ENCODE measurements around the gene OR7C1. TPM values are rescaled to one million over a fixed set of nuclear protein-coding genes. Genes with fewer than 3 reads are reported as not detected.
"Not testable (repeated sequence)": the region's sequence is repeated elsewhere in the genome, so short reads cannot be mapped to it uniquely, and the experiment has no call there.

OR7C1 gene
- total RNA-seq, 1 donor from 2014 or later, result not detected

DNA sequence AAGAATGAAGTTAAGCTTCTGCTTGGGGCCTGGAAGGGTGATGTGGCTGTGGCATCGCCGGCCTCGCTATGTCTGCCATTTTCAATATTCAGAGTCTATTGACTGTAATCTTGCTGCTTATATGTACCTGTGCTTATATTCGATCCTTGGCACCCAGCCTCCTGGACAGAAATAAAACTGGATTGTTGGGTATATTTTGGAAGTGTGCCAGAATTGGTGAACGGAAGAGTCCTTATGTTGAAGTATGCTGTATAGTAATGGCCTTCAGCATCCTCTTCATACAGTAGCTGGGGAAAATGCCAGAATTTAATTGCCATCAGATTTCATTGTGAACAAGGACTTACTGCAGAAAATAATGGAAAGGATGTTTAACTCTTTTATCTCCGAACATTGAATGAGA lies 42.7 kb downstream of the OR7C1 start:
- DNase-seq; intact Hi-C loops (cut with DNase I); ATAC-seq (ENCODE audit: poor library complexity): not testable (repeated sequence)

DNA sequence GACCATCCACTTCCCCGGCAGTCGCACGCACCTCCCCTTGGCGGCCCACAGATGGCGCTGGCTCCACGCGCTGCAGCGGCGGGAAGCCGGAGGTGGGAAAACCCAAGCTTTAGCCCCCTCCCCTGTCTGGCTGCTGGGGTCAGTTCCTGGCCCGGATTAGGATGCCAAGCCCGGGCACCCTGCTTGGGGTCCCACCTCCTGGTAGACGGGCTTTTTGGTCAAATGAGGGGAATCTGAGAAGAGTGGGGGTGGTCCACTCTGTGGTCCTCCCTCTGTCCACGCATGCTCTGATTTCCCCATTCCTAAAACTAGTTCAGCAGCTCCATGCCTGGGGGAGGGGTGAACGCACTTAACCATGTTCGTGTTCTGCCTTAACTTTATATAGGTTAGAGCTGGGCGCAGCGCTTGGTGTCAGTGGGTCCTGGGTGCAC lies 48.5 kb downstream of the OR7C1 start:
- intact Hi-C loops (cut with DNase I), result no loop called here
- ATAC-seq (ENCODE audit: poor library complexity), result no peak

DNA sequence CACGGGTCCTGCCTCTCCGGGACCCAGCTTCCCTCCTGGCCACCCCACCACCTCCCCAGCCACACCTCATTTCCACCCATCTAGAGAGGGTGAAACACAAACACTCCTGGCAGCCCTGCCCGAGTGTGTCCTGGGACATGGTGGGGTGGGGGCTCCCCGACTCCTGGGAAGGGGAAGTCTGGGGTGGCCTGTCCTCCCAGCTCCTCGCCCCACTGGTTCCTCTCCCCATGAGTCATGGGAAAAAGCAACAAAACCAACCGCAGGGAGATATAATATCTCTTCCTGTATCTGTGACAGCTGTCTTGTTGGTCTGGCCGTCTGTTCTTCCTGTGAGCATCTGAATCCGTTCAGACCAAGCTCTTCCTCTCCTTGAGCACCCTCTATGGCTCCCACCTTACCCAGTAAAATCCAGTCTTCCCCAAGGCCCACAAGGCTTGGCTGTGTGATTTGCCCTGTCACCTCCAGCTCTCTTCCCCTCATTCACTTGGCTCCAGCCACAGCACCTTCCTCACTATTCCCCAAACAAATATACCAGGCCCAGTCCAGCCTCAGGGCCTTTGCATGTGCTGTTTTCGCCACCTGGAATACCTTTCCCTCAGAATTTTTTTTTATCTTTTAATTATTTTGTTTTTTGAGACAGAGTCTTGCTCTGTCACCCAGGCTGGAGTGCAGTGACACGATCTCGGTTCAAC lies 49.7 kb downstream of the OR7C1 start:
- DNase-seq, result peak; percentile 66
- ATAC-seq (ENCODE audit: poor library complexity), result peak; percentile 79
- intact Hi-C loops (cut with DNase I), result not testable (repeated sequence)

More for the DNA sequence above, 48.5 kb downstream of the OR7C1 start:
- DNase-seq, result peak; percentile 53

DNA sequence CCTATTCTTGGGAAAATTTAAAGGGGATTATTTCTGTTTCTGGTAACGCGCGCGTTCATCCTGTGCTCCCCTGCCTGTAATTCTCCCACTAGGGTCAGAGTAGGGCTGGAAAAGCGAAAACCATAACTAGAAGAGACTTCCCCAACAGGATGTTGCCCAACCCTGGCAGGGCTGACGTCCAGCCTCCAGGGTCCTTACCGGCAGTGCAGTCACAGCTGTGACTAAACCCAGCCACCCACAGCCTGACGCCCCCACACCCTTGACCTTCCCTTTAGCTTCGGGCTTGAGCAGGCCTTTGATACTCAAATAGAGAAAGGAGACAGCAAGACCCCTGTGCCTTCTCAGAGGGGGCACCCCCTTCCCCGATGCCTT lies 50.3 kb downstream of the OR7C1 start:
- ATAC-seq (ENCODE audit: poor library complexity), result peak; percentile 67
- intact Hi-C loops (cut with DNase I), result not testable (repeated sequence)
- peak; percentile 76 for DNase-seq

DNA sequence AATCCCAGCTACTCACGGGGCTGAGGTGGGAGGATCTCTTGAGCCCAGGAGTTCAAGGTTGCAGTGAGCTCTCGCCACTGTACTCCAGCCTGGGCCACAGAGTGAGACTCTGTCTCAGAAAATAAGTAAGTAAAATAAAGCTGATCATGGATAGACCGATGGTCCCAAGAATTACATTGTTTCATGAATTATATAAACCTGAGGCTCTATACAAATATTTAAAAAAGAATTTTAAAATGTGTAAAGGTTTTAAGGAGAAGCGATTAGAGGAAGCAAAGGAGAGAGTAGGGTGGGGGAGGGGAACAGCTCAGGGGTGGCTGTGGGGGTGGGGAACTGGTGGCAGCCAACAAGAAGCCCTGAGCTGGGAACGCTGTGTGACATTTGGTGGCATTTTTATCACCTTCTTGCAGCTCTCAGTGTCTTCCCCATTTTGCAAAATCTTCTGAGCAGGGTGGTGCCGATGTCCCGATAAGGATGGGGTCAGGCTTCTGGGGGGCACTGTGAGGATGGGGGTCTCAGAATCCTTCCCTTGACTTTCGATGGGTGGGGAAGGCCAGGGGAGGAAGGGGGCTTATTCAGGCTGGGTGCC lies 51.5 kb downstream of the OR7C1 start:
- peak; percentile 48 for ATAC-seq (ENCODE audit: poor library complexity)
- intact Hi-C loops (cut with DNase I); DNase-seq: not testable (repeated sequence)

DNA sequence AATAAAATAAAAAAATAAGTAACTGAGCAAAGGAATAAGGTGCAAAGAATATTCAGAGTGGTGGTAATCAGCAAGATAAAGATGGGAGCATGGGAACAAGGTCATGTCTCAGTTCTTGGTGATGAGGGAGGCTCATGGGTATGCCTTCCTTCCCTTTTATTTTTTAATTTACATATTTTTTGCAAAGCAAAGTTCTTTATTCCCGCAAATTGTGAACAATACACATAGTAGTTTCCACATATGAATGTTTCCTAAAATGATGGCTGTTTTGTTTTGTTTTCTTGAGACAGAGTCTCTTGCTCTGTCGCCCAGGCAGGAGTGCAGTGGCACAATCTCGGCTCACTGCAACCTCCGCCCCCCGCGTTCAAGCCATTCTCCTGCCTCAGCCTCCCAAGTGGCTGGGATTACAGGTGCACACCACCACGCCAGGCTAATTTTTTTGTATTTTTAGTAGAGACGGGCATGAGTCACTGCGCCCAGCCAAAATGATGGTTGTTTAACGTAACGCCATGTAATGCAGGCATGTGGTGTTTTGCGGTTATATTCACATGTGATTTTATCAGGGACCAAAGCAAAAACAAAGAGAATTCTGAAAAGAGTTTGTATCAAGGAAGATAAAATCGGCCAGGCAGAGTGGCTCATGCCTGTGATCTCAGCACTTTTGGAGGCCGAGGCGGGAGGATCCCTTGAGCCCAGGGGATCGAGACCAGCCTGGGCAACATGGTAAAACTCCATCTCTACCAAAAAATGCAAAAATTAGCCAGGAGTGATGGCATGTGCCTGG lies 52.2 kb downstream of the OR7C1 start:
- ATAC-seq (ENCODE audit: poor library complexity), result no peak
- DNase-seq, result no peak
- intact Hi-C loops (cut with DNase I), result no loop called here

DNA sequence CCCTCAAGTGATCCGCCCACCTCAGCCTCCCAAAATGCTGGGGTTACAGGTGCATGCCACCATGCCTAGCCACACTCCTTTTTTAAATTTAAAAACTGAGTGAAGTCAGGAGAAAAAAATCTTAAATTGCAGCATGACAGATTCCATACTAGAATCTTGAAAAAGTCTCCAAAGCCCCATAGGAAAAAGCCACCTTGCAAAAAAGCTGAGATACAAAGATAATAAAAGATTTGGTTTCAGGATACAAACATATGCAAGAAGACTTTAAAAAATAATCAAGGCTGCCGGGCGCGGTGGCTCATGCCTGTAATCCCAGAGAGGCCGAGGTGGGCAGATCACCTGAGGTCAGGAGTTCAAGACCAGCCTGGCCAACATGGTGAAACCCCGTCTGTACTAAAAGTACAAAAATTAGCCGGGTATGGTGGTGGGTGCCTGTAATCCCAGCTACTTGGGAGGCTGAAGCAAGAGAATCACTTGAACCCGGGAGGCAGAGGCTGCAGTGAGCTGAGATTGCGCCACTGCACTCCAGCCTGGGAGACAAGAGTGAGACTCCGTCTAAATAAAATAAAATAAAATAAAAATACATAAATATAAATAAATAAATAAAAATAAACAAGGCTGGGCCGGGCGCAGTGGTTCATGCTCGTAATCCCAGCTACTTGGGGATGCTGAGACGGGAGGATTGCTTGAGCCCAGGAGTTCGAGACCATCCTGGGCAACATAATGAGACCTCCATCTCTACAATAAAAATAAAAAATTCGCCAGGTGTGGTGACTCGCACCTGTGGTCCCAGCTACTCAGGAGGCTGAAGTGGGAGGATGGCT lies 53.1 kb downstream of the OR7C1 start:
- ATAC-seq (ENCODE audit: poor library complexity); intact Hi-C loops (cut with DNase I); DNase-seq: not testable (repeated sequence)

DNA sequence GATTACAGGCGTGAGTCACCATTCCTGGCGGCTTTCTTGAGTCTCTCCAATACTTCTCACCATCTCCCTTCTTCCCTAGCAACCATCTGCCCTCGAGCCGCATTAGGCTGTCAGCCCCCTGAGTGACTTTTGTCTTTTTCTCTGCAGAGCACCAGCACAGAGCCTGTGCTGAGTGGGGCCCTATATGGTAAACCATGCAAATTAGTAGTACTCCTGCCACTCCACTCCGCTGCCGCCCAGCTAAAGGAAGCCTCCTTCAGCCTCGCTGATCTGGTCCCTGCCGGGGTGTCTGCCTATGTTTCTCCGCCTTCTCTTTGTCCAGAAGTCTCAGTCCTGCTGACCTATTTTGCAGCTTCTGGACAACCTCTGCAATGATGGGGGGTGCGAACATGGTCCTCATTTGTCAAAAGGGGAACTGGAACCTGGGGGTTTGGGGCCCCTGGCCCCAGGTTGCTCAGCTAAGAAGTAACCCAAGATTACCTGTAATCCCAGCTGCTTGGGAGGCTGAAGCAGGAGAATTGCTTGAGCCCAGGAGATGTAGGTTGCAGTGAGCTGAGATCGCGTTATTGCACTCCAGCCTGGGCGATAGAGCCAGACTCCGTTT lies 54.3 kb downstream of the OR7C1 start:
- DNase-seq; intact Hi-C loops (cut with DNase I); ATAC-seq (ENCODE audit: poor library complexity): not testable (repeated sequence)

DNA sequence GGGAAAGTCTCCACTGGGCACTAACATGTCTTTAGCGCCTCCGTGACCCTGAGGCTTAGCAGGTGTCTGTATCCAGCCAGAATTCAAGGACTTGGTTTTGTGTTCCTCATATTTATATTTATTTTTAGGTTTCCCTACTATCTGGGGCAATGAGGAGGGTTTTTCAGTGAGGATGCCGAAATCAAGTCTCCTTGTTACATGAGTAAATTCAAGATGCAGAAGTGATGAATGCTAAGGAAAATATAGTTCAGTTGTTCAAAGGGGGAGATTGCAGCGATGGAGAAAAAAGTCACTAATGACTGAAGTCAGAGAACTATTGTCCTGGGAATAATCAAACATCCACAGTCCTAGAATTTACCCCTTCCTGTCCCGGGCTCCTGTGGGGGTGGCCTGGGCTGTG lies 55.8 kb downstream of the OR7C1 start:
- DNase-seq (no peak), ATAC-seq (ENCODE audit: poor library complexity) (no peak)
- intact Hi-C loops (cut with DNase I), result no loop called here

DNA sequence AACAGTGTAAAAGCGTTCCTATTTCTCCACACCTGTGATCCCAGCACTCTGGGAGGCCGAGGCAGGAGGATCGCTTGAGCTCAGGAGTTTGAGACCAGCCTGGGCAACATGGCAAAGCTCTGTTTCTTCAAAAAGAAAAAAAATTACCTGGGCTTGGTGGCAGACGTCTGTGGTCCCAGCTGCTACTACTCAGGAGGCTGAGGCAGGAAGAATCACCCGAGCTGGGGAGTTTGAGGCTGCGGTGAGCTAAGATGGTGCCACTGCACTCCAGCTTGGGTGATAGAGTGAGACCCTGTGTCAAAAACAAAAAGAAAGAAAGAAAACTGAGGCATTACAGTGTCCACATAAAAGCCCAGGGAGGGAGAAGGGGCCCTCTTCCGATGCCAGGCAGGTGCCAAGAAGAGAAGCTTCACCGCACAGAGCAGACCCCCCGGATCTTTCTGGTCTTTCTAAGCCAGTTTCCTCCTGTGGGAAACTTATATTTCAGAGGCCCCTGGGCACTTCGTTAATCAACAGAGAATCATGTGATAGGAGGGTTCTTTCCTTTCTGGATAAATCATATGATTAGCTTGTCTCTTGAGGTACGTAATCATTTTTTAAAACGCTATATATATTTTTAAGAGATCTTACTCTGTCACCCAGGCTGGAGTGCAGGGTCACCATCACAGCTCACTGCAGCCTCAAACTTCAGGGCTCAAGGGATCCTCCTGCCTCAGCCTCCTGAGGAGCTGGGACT lies 56.7 kb downstream of the OR7C1 start, which contains the start of gene ADGRE2:
Gene ADGRE2, minus strand, starts transcription at position 451 of the 736 bp plus-strand sequence. CDS start 1,804 bp downstream, outside the sequence.
- DNase-seq; intact Hi-C loops (cut with DNase I); ATAC-seq (ENCODE audit: poor library complexity): not testable (repeated sequence)

DNA sequence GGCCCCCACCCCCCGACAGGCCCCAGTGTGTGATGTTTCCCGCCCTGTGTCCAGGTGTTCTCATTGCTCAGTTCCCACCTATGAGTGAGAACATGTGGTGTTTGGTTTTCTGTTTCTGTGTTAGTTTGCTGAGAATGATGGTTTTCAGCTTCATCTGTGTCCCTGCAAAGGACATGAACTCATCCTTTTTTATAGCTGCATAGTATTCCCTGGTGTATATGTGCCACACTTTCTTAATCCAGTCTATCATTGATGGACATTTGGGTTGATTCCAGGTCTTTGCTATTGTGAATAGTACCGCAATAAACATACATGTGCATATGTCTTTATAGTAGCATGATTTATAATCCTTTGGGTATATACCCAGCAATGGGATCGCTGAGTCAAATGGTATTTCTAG lies 57.3 kb downstream of the OR7C1 start:
- intact Hi-C loops (cut with DNase I); ATAC-seq (ENCODE audit: poor library complexity): not testable (repeated sequence)

DNA sequence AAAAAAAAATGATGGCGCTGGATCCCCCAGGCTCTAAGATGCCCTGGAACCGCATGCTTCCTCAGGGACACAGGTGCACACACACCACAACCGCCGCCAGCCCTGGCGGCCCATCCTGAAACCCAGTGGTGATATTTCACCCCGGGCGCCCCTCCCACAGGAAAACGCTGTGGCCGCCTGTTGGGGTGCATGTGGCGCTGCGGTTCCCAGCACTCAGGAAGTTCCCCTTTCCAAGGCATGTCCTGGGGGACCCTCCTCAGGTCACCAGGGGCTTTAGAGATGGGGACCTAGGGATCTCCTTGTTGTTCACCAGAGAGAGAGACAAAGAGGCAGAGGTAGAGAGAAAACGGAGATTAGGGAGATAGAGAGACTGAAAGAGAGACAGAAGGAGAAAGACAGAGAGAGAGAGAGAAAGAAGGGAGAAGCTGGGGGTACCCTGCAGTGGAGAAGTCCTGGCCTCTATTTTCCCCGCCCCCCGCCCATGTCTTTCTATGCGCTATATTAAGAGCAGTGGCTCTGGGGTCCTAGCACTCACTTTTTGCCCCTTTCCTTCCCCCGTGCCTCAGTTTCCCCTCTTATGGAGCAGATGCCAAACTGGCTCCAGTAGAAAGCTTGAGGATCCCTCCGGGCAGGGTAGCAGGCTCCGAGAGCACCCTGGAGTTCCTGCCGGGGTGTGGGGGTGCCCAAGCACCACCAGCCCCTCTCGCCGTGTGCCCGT lies 59.0 kb downstream of the OR7C1 start:
- peak; percentile 60 for DNase-seq
- ATAC-seq (ENCODE audit: poor library complexity), result no peak
- intact Hi-C loops (cut with DNase I), result no loop called here

More for the DNA sequence above, 57.3 kb downstream of the OR7C1 start:
- not testable (repeated sequence) for DNase-seq

DNA sequence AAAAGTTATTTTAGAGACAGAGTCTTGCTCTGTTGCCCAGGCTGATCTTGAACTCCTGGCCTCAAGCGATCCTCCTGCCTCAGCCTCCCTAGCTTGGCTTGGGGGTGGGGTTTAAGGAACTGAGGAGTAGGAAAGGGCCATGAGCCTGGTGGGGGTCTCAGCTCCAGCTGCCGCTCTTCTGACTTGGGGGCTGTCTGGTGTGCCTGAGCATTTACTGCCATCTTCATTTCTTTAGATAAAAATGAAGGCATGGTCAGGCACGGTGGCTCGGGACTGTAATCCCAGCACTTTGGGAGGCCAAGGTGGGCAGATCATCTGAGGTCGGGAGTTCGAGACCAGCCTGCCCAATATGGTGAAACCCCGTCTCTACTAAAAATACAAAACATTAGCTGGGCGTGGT lies 59.7 kb downstream of the OR7C1 start:
- DNase-seq; ATAC-seq (ENCODE audit: poor library complexity); intact Hi-C loops (cut with DNase I): not testable (repeated sequence)

DNA sequence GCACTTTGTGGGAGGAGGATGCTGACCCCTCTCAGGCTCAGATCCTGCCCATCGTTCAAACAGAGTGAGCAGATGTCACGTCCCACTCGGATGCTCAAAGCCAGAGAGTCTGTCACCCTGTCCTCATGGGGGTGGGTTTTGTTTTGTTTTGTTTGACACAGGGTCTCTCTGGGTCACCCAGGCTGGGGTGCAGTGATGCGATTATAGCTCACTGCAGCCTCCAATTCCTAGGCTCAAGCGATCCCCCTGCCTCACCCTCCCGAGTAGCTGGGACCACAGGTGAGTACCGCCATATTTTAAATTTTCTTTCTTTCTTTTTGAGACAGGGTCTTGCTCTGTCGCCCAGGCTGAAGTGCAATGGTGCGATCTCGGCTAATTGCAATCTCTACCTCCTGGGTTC lies 60.6 kb downstream of the OR7C1 start:
- no peak for ATAC-seq (ENCODE audit: poor library complexity)
- intact Hi-C loops (cut with DNase I), result no loop called here

DNA sequence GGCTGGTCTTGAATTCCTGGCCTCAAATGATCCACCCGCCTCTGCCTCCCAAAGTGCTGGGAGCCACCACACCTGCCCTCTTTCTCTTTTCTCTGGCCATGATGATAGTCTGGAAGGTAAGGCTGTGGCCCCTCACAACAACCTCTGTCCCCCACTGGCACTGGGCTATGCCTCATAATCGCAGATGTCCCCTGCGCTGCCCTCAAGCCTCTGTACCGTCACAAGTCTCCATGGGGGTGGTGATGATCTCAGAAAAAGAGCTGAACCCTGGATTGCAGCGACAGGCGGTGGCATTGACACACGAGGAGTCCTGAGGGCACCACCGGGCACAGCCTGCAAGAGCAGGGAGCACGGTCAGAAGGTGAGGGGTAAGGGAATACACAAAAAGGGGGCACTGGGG lies 61.3 kb downstream of the OR7C1 start:
- ATAC-seq (ENCODE audit: poor library complexity); DNase-seq; intact Hi-C loops (cut with DNase I): not testable (repeated sequence)

More for the DNA sequence above, 60.6 kb downstream of the OR7C1 start:
- DNase-seq, result no peak

DNA sequence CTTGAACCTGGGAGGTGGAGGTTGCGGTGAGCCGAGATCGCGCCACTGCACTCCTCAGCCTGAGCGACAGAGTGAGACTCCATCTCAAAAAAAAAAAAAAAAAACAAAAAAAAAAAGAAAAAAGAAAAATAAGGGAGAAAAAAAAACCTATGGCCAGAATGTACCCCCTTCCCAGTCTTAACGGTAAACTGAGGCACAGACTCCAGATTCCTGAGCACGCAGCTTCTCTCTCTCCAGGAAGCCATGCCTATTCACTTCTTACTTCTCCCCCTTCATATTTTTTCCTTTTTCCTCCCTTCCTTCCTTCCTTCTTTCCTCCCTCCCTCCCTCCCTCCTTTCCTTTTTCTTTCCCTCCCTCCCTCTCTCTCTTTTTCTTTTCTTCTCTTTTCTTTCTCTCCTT lies 62.0 kb downstream of the OR7C1 start:
- ATAC-seq (ENCODE audit: poor library complexity) (no peak), DNase-seq (no peak)
- intact Hi-C loops (cut with DNase I), result no loop called here

DNA sequence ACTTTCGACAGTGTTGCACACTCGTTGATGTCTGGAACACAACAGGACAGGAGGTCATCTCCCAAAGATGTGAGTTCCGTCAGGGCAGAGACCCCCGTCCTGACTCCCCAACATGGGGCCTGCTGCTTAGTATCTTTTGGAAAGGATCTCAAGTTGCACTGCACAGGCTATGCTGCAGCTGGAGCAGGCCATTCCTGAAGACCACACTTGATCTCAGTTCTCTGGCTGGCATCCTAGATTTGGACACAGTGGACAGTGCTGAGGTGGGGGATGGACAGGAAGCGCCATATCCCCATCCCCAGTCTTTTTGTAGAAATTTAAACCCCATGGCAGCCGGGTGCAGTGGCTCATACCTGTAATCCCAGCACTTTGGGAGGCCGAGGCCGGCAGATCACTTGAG lies 62.5 kb downstream of the OR7C1 start:
- intact Hi-C loops (cut with DNase I), result no loop called here
- no peak for DNase-seq
- no peak for ATAC-seq (ENCODE audit: poor library complexity)

All from Right ventricle myocardium superior (tissue), 1 donor.